ENCODE measurements around the gene SNRK. TPM values are rescaled to one million over a fixed set of nuclear protein-coding genes. Genes with fewer than 3 reads are reported as not detected.

Gene SNRK
- total and polyA plus RNA-seq, 2 experiments from 2014 or later = 5.5 to 18.8 TPM

GRCh38 chr3:43334976-43335375, 48.6 kb downstream of the SNRK start:
- H3K36me3 Mint-ChIP-seq (ENCODE audit: low read depth) = peaks cover 63% of the 10 kb centered on the region
- peaks cover 5% of the 10 kb centered on the region; the same call in 2 of the 3 replicates for H3K4me1 Mint-ChIP-seq
- no peak overlapping the region for H3K4me2 ChIP-seq

More at GRCh38 chr3:43334976-43335375, 48.6 kb downstream of the SNRK start:
- H3K4me3 Mint-ChIP-seq = no peak overlapping the region
- no peaks in the 10 kb centered on the region for H4K20me1 ChIP-seq (replicated peaks; ENCODE audit: insufficient read depth)
- H3K4me3 ChIP-seq = no peak overlapping the region
- H3K36me3 ChIP-seq (ENCODE audit: insufficient read depth) = peaks cover 14% of the 10 kb centered on the region
- peaks cover 40% of the 10 kb centered on the region for H3K9me3 Mint-ChIP-seq
- H3K27ac Mint-ChIP-seq = no peak overlapping the region
- no peaks in the 10 kb centered on the region for H3K4me1 ChIP-seq (ENCODE audit: insufficient read depth)
- no peak for DNase-seq (ENCODE audit: low spot score)
- no peaks in the 10 kb centered on the region for H3K27me3 ChIP-seq (ENCODE audit: insufficient read depth)
- ATAC-seq = no peak
- H3K9me2 ChIP-seq (ENCODE audit: insufficient read depth) = no peaks in the 10 kb centered on the region
- H3K27ac ChIP-seq (ENCODE audit: low read depth) = no peak overlapping the region
- H3F3A ChIP-seq (replicated peaks; ENCODE audit: low read depth) = no peaks in the 10 kb centered on the region
- TF ChIP-seq JUNB (IDR thresholded peaks at IDR 0.05; ENCODE audit: unreplicated experiment) = no peak
- no peak for TF ChIP-seq EZH2 (IDR thresholded peaks at IDR 0.05; ENCODE audit: low read depth, unreplicated experiment)
- TF ChIP-seq ZNF114 (CRISPR knock-in tag; IDR thresholded peaks at IDR 0.05) = no peak
- TF ChIP-seq ZNF462 (CRISPR knock-in tag; IDR thresholded peaks at IDR 0.05) = no peak
- TF ChIP-seq ETS1 (IDR thresholded peaks at IDR 0.05) = no peak
- TF ChIP-seq ZNF331 (CRISPR knock-in tag; IDR thresholded peaks at IDR 0.05; ENCODE audit: low read depth) = no peak
- TF ChIP-seq POLR2AphosphoS5 (IDR thresholded peaks at IDR 0.05; ENCODE audit: low read depth) = no peak
- no peak for TF ChIP-seq STAT1 (IDR thresholded peaks at IDR 0.05; ENCODE audit: unreplicated experiment)
- TF ChIP-seq CTCF (conservative IDR thresholded peaks at IDR 0.05; ENCODE audit: low read depth in 2 of 2) = no peak
- TF ChIP-seq EZH2phosphoT487 (IDR thresholded peaks at IDR 0.05; ENCODE audit: unreplicated experiment) = no peak
- no peak for TF ChIP-seq NANOG (IDR thresholded peaks at IDR 0.05; ENCODE audit: borderline replicate concordance)
- TF ChIP-seq REST (IDR thresholded peaks at IDR 0.05; ENCODE audit: unreplicated experiment) = no peak
- TF ChIP-seq CREB1 (CRISPR knock-in tag; IDR thresholded peaks at IDR 0.05; ENCODE audit: low read depth) = no peak
- no peak overlapping the region for H2AFZ ChIP-seq
- no peaks in the 10 kb centered on the region for H3K27me3 Mint-ChIP-seq (ENCODE audit: insufficient read depth, low read depth, poor library complexity)
- H3K79me2 ChIP-seq (replicated peaks; ENCODE audit: insufficient read depth) = peaks cover 6% of the 10 kb centered on the region

Measured in GM23338 (cell line).